Spleen (tissue), 7 donors: Measurements from ENCODE around the gene ABHD6.

ENCODE experiments used
- POLR2A ChIP-seq, 3 donors: fragments of 450-650 bp; IDR thresholded peaks; one replicate each; pipeline ENCODE4 v1.5.1; 2017; ENCODE audit warnings: antibody characterized with exemption in 3 of 3, mild to moderate bottlenecking in 1 of 3
- POLR2AphosphoS5 ChIP-seq, 3 donors: sonication (generic); formaldehyde crosslinking; IDR thresholded peaks; one replicate each; pipeline ENCODE4 v1.5.1; 2017; ENCODE audit warnings: antibody characterized with exemption in 3 of 3
- TF ChIP-seq, protein P1 (sequence below), 11 experiments: fragments of 200-600 bp in 7 of 11; fragments of 450-650 bp in 4 of 11; sonication (generic) in 4 of 11; IDR thresholded peaks in 8 of 11; conservative IDR thresholded peaks in 3 of 11; 1 replicate in 7 of 11; 2 replicates in 4 of 11; pipeline versions ENCODE4 v1.4.0 to v1.8.0; 2016 to 2021; ENCODE audit warnings: antibody characterized with exemption in 11 of 11, inconsistent platforms in 4 of 11, mild to moderate bottlenecking in 1 of 11
- donor health status: DM: no; HTN: no; CAD: no; lungs with moderate emphysema.
- donor health status: DM: no; HTN: no; CAD: no.
- donor health status: DM: no; HTN: no; CAD: no.

- TF ChIP-seq, protein P1, sequence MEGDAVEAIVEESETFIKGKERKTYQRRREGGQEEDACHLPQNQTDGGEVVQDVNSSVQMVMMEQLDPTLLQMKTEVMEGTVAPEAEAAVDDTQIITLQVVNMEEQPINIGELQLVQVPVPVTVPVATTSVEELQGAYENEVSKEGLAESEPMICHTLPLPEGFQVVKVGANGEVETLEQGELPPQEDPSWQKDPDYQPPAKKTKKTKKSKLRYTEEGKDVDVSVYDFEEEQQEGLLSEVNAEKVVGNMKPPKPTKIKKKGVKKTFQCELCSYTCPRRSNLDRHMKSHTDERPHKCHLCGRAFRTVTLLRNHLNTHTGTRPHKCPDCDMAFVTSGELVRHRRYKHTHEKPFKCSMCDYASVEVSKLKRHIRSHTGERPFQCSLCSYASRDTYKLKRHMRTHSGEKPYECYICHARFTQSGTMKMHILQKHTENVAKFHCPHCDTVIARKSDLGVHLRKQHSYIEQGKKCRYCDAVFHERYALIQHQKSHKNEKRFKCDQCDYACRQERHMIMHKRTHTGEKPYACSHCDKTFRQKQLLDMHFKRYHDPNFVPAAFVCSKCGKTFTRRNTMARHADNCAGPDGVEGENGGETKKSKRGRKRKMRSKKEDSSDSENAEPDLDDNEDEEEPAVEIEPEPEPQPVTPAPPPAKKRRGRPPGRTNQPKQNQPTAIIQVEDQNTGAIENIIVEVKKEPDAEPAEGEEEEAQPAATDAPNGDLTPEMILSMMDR (IDR thresholded peaks at IDR 0.05 in 8 of 11, conservative IDR thresholded peaks at IDR 0.05 in 3 of 11) = no peak
- TF ChIP-seq POLR2A (IDR thresholded peaks at IDR 0.05) (no peak), POLR2AphosphoS5 (IDR thresholded peaks at IDR 0.05) (no peak)
Measured at GRCh38 chr3:58188173-58188564, 49.4 kb upstream of the ABHD6 start.
